ENCODE results near the gene TRIM54. TPM values are rescaled to one million over a fixed set of nuclear protein-coding genes. Genes with fewer than 3 reads are reported as not detected.

Gene TRIM54
- total and polyA plus RNA-seq, 9 of the 15 experiments (the other 6 are each of a cell fraction or from before 2014, with no cell fraction given) = not detected

DNA sequence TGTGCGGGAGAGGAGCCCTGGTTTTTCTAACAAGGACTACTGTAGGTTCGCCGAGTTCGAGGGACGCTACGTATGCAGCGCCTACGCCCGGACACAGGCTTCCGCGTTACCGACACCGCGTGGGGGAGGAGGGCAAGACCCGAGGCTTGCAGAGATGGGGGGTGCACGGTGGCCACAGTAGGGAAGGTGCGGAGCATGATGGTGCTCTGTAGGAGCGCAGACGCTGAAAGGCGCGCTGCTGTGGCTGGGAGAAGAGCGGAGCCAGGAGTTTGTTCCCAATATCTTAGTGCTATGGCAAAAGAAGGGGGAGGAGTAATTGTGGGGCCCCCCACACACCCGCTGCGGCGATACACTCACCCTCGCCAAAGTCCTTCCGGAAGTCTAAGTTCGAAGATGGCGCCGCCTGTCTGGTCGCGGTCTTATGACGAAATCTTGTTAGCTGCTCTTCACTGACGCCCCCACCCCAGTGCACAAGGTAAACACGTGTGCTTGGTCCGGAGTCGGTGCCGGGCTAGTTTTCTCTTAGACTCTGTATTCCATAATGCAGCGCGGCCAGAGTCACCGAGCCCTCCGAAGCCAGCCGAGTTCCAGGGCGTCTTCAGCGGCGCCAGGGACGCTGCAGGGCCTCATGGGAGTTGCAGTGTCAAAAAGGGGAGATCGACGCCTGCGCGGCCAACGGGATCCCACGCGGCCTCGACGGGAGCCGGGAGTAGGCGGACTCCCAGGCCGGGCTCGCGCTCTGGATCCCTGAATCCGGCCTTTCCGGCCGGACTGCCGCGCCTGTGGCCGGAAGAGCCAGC is 74.4 kb downstream of the TRIM54 start, which contains the start of gene GTF3C2 (continued):
- TF ChIP-seq, protein P1, sequence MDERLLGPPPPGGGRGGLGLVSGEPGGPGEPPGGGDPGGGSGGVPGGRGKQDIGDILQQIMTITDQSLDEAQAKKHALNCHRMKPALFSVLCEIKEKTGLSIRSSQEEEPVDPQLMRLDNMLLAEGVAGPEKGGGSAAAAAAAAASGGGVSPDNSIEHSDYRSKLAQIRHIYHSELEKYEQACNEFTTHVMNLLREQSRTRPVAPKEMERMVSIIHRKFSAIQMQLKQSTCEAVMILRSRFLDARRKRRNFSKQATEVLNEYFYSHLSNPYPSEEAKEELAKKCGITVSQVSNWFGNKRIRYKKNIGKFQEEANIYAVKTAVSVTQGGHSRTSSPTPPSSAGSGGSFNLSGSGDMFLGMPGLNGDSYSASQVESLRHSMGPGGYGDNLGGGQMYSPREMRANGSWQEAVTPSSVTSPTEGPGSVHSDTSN (CRISPR knock-in tag; IDR thresholded peaks at IDR 0.05; ENCODE audit: low read depth) = no peak
- TF ChIP-seq, protein P1 (tag; conservative IDR thresholded peaks at IDR 0.05; ENCODE audit: low read depth) = no peak
- no peak for TF ChIP-seq KHSRP (IDR thresholded peaks at IDR 0.05)
- TF ChIP-seq, protein P2, sequence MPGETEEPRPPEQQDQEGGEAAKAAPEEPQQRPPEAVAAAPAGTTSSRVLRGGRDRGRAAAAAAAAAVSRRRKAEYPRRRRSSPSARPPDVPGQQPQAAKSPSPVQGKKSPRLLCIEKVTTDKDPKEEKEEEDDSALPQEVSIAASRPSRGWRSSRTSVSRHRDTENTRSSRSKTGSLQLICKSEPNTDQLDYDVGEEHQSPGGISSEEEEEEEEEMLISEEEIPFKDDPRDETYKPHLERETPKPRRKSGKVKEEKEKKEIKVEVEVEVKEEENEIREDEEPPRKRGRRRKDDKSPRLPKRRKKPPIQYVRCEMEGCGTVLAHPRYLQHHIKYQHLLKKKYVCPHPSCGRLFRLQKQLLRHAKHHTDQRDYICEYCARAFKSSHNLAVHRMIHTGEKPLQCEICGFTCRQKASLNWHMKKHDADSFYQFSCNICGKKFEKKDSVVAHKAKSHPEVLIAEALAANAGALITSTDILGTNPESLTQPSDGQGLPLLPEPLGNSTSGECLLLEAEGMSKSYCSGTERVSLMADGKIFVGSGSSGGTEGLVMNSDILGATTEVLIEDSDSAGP (CRISPR knock-in tag; IDR thresholded peaks at IDR 0.05) = no peak
- TF ChIP-seq NELFE (IDR thresholded peaks at IDR 0.05; ENCODE audit: insufficient read depth, insufficient read length) = no peak
- TF ChIP-seq HNRNPK (IDR thresholded peaks at IDR 0.05; ENCODE audit: low read depth, low read length, poor library complexity, severe bottlenecking) = no peak
- no peak for TF ChIP-seq FOXJ3 (CRISPR knock-in tag; IDR thresholded peaks at IDR 0.05)
- TF ChIP-seq PCBP2 (IDR thresholded peaks at IDR 0.05; ENCODE audit: low read depth, low read length, poor library complexity, severe bottlenecking) = no peak
- peak; percentile 96 for TF ChIP-seq ATF7 (IDR thresholded peaks at IDR 0.05)
- TF ChIP-seq, protein P3, sequence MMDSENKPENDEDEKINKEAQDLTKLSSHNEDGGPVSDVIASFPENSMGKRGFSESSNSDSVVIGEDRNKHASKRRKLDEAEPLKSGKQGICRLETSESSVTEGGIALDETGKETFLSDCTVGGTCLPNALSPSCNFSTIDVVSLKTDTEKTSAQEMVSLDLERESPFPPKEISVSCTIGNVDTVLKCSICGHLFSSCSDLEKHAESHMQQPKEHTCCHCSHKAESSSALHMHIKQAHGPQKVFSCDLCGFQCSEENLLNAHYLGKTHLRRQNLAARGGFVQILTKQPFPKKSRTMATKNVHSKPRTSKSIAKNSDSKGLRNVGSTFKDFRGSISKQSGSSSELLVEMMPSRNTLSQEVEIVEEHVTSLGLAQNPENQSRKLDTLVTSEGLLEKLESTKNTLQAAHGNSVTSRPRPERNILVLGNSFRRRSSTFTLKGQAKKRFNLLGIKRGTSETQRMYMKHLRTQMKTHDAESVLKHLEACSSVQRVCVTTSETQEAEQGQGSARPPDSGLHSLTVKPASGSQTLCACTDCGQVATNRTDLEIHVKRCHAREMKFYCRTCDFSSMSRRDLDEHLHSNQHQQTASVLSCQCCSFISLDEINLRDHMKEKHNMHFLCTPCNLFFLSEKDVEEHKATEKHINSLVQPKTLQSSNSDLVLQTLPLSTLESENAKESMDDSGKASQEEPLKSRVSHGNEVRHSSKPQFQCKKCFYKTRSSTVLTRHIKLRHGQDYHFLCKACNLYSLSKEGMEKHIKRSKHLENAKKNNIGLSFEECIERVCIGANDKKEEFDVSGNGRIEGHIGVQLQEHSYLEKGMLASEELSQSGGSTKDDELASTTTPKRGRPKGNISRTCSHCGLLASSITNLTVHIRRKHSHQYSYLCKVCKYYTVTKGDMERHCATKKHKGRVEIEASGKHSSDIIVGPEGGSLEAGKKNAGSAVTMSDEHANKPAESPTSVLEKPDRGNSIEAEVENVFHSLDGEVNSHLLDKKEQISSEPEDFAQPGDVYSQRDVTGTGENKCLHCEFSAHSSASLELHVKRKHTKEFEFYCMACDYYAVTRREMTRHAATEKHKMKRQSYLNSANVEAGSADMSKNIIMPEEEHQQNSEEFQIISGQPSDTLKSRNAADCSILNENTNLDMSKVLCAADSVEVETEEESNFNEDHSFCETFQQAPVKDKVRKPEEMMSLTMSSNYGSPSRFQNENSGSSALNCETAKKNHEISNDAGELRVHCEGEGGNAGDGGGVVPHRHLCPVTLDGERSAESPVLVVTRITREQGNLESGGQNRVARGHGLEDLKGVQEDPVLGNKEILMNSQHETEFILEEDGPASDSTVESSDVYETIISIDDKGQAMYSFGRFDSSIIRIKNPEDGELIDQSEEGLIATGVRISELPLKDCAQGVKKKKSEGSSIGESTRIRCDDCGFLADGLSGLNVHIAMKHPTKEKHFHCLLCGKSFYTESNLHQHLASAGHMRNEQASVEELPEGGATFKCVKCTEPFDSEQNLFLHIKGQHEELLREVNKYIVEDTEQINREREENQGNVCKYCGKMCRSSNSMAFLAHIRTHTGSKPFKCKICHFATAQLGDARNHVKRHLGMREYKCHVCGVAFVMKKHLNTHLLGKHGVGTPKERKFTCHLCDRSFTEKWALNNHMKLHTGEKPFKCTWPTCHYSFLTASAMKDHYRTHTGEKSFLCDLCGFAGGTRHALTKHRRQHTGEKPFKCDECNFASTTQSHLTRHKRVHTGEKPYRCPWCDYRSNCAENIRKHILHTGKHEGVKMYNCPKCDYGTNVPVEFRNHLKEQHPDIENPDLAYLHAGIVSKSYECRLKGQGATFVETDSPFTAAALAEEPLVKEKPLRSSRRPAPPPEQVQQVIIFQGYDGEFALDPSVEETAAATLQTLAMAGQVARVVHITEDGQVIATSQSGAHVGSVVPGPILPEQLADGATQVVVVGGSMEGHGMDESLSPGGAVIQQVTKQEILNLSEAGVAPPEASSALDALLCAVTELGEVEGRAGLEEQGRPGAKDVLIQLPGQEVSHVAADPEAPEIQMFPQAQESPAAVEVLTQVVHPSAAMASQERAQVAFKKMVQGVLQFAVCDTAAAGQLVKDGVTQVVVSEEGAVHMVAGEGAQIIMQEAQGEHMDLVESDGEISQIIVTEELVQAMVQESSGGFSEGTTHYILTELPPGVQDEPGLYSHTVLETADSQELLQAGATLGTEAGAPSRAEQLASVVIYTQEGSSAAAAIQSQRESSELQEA (IDR thresholded peaks at IDR 0.05; ENCODE audit: low read depth) = peak; percentile 91
- peak; percentile 52 for TF ChIP-seq TAF7 (tag; IDR thresholded peaks at IDR 0.05)
- TF ChIP-seq, protein P4, sequence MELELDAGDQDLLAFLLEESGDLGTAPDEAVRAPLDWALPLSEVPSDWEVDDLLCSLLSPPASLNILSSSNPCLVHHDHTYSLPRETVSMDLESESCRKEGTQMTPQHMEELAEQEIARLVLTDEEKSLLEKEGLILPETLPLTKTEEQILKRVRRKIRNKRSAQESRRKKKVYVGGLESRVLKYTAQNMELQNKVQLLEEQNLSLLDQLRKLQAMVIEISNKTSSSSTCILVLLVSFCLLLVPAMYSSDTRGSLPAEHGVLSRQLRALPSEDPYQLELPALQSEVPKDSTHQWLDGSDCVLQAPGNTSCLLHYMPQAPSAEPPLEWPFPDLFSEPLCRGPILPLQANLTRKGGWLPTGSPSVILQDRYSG (tag; conservative IDR thresholded peaks at IDR 0.05; ENCODE audit: low read depth) = no peak
- TF ChIP-seq SRF (CRISPR knock-in tag; IDR thresholded peaks at IDR 0.05) = 0 out of 4 replicates have a peak, but pooled peaks of 1 of the 2 experiments have one; percentile 12
